ENCODE data around the gene NOS1AP. TPM values are rescaled to one million over a fixed set of nuclear protein-coding genes. Genes with fewer than 3 reads are reported as not detected.

The NOS1AP gene
- total RNA-seq, 2 experiments from 2014 or later: not detected

DNA sequence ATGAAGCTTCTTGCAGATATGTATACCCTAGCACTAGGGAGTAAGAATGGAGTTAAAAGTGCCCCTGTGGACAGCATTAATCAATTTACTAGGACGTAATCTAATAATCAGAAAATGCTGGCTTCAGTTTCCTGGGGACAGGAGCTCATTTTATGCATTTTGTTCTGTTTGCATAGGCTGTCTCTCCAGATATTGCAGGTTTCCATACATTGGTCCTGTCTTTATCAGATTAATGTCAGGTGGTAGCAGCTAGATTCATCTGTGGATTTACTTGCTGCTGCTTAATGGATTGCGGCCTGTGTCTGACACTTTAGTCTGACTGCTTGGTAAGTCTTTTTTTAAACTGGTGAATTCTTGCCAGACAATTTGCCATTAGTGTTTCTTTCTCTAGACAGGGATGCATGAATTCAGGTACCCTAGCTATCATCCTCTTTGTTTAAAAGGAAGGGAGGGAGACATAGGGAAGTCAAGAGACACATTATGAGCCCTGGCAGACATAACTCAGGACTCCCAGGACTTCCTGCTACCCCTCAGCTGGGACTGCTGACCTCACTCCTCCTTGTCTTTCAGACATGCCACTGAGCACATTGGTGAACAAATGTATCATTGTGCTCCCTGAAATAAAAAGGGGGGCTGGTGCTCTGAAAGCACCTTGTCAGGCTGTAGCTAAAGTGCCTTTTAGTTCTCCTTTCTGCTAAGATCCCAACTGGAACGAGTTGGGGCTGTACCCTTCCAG, 47.7 kb downstream of the NOS1AP start:
- H4K20me1 ChIP-seq (ENCODE audit: insufficient read depth, low read length): no peaks in the 10 kb centered on the region
- intact Hi-C loops (cut with micrococcal nuclease; ENCODE audit: unreplicated experiment): no loop called here
- H3K27ac ChIP-seq (ENCODE audit: low read depth, low read length, poor library complexity, severe bottlenecking): no peak overlapping the region
- H3K9me2 ChIP-seq (ENCODE audit: insufficient read depth, low read length): no peaks in the 10 kb centered on the region
- no TSS peak for BruUV-seq (replicated peaks)
- H3K36me3 ChIP-seq (ENCODE audit: insufficient read depth, low read length): no peaks in the 10 kb centered on the region
- no peak for DNase-seq (ENCODE audit: low spot score)
- no peaks in the 10 kb centered on the region for H3K4me1 ChIP-seq (ENCODE audit: insufficient read depth, low read length, poor library complexity, severe bottlenecking)
- TF ChIP-seq, protein P1, sequence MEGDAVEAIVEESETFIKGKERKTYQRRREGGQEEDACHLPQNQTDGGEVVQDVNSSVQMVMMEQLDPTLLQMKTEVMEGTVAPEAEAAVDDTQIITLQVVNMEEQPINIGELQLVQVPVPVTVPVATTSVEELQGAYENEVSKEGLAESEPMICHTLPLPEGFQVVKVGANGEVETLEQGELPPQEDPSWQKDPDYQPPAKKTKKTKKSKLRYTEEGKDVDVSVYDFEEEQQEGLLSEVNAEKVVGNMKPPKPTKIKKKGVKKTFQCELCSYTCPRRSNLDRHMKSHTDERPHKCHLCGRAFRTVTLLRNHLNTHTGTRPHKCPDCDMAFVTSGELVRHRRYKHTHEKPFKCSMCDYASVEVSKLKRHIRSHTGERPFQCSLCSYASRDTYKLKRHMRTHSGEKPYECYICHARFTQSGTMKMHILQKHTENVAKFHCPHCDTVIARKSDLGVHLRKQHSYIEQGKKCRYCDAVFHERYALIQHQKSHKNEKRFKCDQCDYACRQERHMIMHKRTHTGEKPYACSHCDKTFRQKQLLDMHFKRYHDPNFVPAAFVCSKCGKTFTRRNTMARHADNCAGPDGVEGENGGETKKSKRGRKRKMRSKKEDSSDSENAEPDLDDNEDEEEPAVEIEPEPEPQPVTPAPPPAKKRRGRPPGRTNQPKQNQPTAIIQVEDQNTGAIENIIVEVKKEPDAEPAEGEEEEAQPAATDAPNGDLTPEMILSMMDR (conservative IDR thresholded peaks at IDR 0.05; ENCODE audit: low read length): no peak
- TF ChIP-seq EZH2phosphoT487 (IDR thresholded peaks at IDR 0.05; ENCODE audit: borderline replicate concordance, low read depth, low read length): no peak
- H3K9me3 ChIP-seq (ENCODE audit: low read length): no peaks in the 10 kb centered on the region
- H3K79me2 ChIP-seq (ENCODE audit: insufficient read depth, low read depth, low read length): no peaks in the 10 kb centered on the region
- no peak overlapping the region for H3K4me2 ChIP-seq (ENCODE audit: low read length)
- ChIA-PET POLR2A (interaction anchor here (0.6 kb wide), 1 partner anchor 1318 kb away, joined by 3 read pairs; no protein-coding TSS in a partner anchor), CTCF (ENCODE audit: unreplicated experiment) (no interaction called here)
- no peak overlapping the region for H3K4me3 ChIP-seq (ENCODE audit: low read depth, low read length, poor library complexity, severe bottlenecking)
- H2AFZ ChIP-seq (ENCODE audit: low read length): no peak overlapping the region

DNA sequence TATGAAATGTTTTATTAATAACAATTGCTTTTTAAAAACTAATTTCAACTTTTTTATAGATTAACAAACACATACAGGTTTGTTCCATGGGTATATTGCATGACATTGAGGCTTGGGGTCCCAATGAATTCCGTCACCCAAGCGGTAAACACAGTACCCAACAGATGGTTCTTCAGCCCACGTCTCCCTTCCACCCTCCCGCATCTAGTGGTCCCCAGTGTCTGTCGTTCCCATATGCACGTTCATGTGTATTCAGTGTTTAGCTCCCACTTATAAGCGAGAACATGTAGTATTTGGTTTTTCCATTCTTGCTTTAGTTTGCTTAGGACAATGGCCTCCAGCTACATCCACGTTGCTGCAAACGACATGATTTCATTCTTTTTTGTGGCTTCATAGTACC, 48.6 kb downstream of the NOS1AP start:
- no peaks in the 10 kb centered on the region for H3K79me2 ChIP-seq (ENCODE audit: insufficient read depth, low read depth, low read length)
- H3K9me3 ChIP-seq (ENCODE audit: low read length): no peaks in the 10 kb centered on the region
- H3K4me2 ChIP-seq (ENCODE audit: low read length): no peak overlapping the region
- TF ChIP-seq EZH2phosphoT487 (IDR thresholded peaks at IDR 0.05; ENCODE audit: borderline replicate concordance, low read depth, low read length): no peak
- TF ChIP-seq, protein P1 (conservative IDR thresholded peaks at IDR 0.05; ENCODE audit: low read length): no peak
- BruUV-seq (replicated peaks): no TSS peak
- no peak overlapping the region for H3K27ac ChIP-seq (ENCODE audit: low read depth, low read length, poor library complexity, severe bottlenecking)
- no peak overlapping the region for H3K4me3 ChIP-seq (ENCODE audit: low read depth, low read length, poor library complexity, severe bottlenecking)
- H3K36me3 ChIP-seq (ENCODE audit: insufficient read depth, low read length): no peaks in the 10 kb centered on the region
- intact Hi-C loops (cut with micrococcal nuclease; ENCODE audit: unreplicated experiment): no loop called here
- POLR2A ChIA-PET: interaction anchor here (0.7 kb wide), 1 partner anchor 23 kb away, joined by 3 read pairs; no protein-coding TSS in a partner anchor
- H3K4me1 ChIP-seq (ENCODE audit: insufficient read depth, low read length, poor library complexity, severe bottlenecking): no peaks in the 10 kb centered on the region
- no peak overlapping the region for H2AFZ ChIP-seq (ENCODE audit: low read length)
- no peak for DNase-seq (ENCODE audit: low spot score)
- CTCF ChIA-PET (ENCODE audit: unreplicated experiment): no interaction called here
- H4K20me1 ChIP-seq (ENCODE audit: insufficient read depth, low read length): no peaks in the 10 kb centered on the region
- H3K9me2 ChIP-seq (ENCODE audit: insufficient read depth, low read length): no peaks in the 10 kb centered on the region

DNA sequence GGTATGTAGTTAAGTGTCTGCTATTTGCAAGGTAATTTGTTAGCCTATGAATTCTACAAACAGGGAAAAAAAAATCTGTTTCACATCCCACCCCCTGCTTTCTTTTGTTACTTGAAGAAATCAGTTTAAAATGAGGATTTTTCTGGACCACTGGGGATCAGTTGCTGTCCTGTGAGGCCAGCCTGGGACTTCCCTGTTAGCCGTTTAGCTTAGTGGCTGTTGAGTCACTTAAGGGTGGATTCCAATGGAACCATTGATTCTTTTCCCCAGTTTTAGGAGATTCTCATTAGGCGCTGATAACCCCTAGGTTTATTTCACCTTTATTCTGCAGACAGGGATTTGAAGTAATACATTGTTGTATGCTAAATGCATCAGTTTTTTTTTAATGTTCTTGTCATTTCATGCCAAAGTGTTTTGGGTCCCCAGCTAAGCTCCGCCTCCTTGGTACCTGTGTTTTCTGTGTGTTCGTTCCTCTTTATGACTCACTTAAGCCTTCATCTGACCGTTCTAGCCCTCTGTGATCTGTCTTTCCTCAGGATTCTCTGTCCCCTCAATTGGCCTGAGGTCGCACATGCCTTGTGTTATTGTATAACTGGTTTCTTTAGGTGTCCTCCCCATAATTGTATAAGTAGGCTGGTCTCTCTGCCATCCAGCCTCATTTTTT, 59.3 kb downstream of the NOS1AP start:
- no TSS peak for BruUV-seq (replicated peaks)
- TF ChIP-seq EZH2phosphoT487 (IDR thresholded peaks at IDR 0.05; ENCODE audit: borderline replicate concordance, low read depth, low read length): no peak
- TF ChIP-seq, protein P1 (conservative IDR thresholded peaks at IDR 0.05; ENCODE audit: low read length): no peak
- CTCF ChIA-PET (ENCODE audit: unreplicated experiment): no interaction called here
- POLR2A ChIA-PET: no interaction called here
- no peaks in the 10 kb centered on the region for H3K4me1 ChIP-seq (ENCODE audit: insufficient read depth, low read length, poor library complexity, severe bottlenecking)
- no peaks in the 10 kb centered on the region for H3K79me2 ChIP-seq (ENCODE audit: insufficient read depth, low read depth, low read length)
- no peak overlapping the region for H3K27ac ChIP-seq (ENCODE audit: low read depth, low read length, poor library complexity, severe bottlenecking)
- no peak overlapping the region for H3K4me3 ChIP-seq (ENCODE audit: low read depth, low read length, poor library complexity, severe bottlenecking)
- DNase-seq (ENCODE audit: low spot score): no peak
- H3K9me2 ChIP-seq (ENCODE audit: insufficient read depth, low read length): no peaks in the 10 kb centered on the region
- no peaks in the 10 kb centered on the region for H4K20me1 ChIP-seq (ENCODE audit: insufficient read depth, low read length)
- no peaks in the 10 kb centered on the region for H3K36me3 ChIP-seq (ENCODE audit: insufficient read depth, low read length)
- no peak overlapping the region for H2AFZ ChIP-seq (ENCODE audit: low read length)
- intact Hi-C loops (cut with micrococcal nuclease; ENCODE audit: unreplicated experiment): no loop called here
- H3K9me3 ChIP-seq (ENCODE audit: low read length): no peaks in the 10 kb centered on the region
- H3K4me2 ChIP-seq (ENCODE audit: low read length): no peak overlapping the region

All from OCI-LY7 (cell line).